Stimulated activated CD8-positive, alpha-beta memory T cell treated with anti-CD3 and anti-CD28 coated beads, Interleukin-4, amount 100 ng/mL, for 48 hours (primary cell): ENCODE results near the gene ATP2B2.

Experiments
- DNase-seq: peaks from one replicate; pipeline ENCODE4 v3.0.0-alpha.2; 2020

ATP2B2 gene

GRCh38 chr3:10469441-10470119, 35.8 kb downstream of the ATP2B2 start:
- no peak for DNase-seq

GRCh38 chr3:10468613-10469354, 36.6 kb downstream of the ATP2B2 start:
- DNase-seq, result no peak

- no peak for DNase-seq
These were observed 37.3 kb downstream of the ATP2B2 start for GRCh38 chr3:10467904-10468612.

GRCh38 chr3:10467204-10467603, 38.2 kb downstream of the ATP2B2 start:
- no peak for DNase-seq

GRCh38 chr3:10466186-10466585, 39.2 kb downstream of the ATP2B2 start:
- no peak for DNase-seq

- DNase-seq, result no peak
These were observed 40.2 kb downstream of the ATP2B2 start for GRCh38 chr3:10465161-10465560.

- no peak for DNase-seq
These were observed 41.6 kb downstream of the ATP2B2 start for GRCh38 chr3:10463533-10464434.

GRCh38 chr3:10462641-10463532, 42.5 kb downstream of the ATP2B2 start:
- DNase-seq, result no peak

- DNase-seq, result no peak
These were observed 44.3 kb downstream of the ATP2B2 start for GRCh38 chr3:10460951-10461545.

- peak; percentile 70 for DNase-seq
These were observed 45.2 kb downstream of the ATP2B2 start for GRCh38 chr3:10459954-10460754.

- DNase-seq, result no peak
These were observed 47.8 kb downstream of the ATP2B2 start for GRCh38 chr3:10457560-10457959.

GRCh38 chr3:10456981-10457380, 48.4 kb downstream of the ATP2B2 start:
- DNase-seq, result no peak

- DNase-seq, result no peak
These were observed 49.9 kb downstream of the ATP2B2 start for GRCh38 chr3:10455545-10455914.

GRCh38 chr3:10454907-10455544, 50.4 kb downstream of the ATP2B2 start:
- no peak for DNase-seq

GRCh38 chr3:10453431-10454163, 51.8 kb downstream of the ATP2B2 start:
- no peak for DNase-seq

GRCh38 chr3:10450494-10451440, 54.6 kb downstream of the ATP2B2 start:
- DNase-seq, result no peak

GRCh38 chr3:10449436-10449835, 56.0 kb downstream of the ATP2B2 start:
- no peak for DNase-seq

- DNase-seq, result no peak
These were observed 56.8 kb downstream of the ATP2B2 start for GRCh38 chr3:10448544-10448943.
